ENCODE data around the gene ARHGAP44. TPM values are rescaled to one million over a fixed set of nuclear protein-coding genes. Genes with fewer than 3 reads are reported as not detected.

The ARHGAP44 gene, protein sequence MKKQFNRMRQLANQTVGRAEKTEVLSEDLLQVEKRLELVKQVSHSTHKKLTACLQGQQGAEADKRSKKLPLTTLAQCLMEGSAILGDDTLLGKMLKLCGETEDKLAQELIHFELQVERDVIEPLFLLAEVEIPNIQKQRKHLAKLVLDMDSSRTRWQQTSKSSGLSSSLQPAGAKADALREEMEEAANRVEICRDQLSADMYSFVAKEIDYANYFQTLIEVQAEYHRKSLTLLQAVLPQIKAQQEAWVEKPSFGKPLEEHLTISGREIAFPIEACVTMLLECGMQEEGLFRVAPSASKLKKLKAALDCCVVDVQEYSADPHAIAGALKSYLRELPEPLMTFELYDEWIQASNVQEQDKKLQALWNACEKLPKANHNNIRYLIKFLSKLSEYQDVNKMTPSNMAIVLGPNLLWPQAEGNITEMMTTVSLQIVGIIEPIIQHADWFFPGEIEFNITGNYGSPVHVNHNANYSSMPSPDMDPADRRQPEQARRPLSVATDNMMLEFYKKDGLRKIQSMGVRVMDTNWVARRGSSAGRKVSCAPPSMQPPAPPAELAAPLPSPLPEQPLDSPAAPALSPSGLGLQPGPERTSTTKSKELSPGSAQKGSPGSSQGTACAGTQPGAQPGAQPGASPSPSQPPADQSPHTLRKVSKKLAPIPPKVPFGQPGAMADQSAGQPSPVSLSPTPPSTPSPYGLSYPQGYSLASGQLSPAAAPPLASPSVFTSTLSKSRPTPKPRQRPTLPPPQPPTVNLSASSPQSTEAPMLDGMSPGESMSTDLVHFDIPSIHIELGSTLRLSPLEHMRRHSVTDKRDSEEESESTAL
- 2.2 and 4.4 TPM in 2 replicates for total RNA-seq

DNA sequence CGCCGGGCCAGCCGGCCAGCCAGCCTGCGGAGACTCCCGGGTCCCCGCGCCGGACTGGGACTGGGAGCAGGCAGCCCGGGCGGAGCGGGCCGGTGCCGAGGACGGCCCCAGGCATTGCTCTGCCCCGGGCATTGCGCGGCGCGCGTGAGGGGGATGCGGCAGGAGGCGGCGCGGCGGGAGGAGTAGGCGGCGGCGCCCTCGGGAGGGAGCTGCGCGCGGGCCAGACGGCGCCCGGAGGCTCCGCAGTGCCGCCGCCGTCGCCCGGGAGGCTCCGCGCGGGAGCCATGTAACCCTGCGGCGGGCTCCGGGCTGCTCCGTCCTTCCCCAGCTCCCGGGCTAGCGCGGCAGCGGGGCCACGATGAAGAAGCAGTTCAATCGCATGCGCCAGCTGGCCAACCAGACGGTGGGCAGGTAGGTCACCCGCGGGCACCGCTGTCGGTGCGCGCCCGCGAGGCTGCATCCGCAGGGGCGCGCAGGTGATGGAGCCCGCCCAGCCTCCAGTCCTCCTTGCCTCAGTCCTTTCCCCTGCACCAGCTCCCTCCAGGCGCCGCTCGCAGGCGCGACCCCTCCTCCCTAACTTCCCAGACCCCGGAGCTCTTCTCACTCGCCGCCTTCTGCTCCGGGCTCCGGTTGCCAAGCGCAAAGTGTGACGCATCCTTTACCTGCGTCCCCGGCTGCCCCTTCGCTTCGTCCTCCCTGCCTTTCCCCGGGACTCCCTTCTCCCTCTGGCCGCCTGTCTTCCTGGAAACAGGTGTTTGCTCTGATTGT is at the start of gene ARHGAP44:
Gene ARHGAP44, plus strand, starts transcription at position 18 of the 768 bp plus-strand sequence. Its CDS starts 341 bp downstream, at position 359.

DNA sequence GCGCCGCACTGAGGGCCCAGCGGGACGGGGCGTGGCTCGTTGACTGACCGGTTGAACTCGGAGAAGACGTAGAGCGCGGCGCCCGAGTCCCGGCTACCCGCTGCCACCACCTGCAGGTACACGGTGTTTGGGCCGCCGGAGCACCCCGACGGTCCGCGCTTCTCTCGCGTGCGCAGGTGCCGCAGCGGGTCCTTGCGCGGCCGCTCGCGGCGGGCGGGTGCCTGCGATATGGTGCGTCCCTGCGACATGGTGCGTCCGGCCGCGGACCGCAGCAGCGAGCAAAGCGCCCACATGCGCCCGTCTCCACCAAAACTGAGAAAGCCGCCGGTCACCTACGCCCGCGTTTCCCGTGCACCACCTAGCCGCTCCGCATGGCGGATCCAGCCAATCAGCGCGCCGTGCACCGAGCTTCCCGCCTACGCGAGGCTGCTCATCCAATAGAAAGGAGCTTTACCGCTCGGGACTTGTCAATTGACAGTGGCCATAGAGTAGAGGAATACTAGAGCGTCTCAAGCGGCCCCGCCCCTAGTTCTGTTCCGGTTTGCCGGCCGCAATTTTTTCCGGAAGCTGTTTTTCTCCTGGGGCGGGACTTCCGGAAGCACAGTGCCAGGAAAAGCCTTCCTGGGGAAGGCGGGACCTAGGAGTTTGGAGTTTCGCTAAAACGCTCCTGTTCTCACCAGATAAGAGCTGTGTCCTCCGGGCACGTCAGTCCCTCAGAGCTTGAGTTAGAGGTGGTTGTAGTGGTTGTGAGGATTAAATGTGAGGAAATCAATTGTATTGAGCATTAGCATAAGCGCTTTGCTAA is 228.6 kb downstream of the ARHGAP44 start, which contains the start of gene ELAC2:
Gene ELAC2, minus strand, starts transcription at position 373 of the 805 bp plus-strand sequence. Its CDS starts 80 bp downstream, at position 293.

Other genes with a start within 250 kb of the ARHGAP44 start
- under 0.01 and 0.35 TPM in 2 replicates for gene MYOCD, start 123.6 kb upstream of the ARHGAP44 start, total RNA-seq
- 37.4 and 55.0 TPM in 2 replicates for gene ELAC2, start 228.5 kb downstream of the ARHGAP44 start, total RNA-seq

All from pericardium fibroblast (primary cell).